ENCODE measurements around the gene XRCC4. TPM values are rescaled to one million over a fixed set of nuclear protein-coding genes. Genes with fewer than 3 reads are reported as not detected.

Gene XRCC4
- polyA plus RNA-seq, 4 donors, result 9.1 to 12.4 (median 10.8) TPM

DNA sequence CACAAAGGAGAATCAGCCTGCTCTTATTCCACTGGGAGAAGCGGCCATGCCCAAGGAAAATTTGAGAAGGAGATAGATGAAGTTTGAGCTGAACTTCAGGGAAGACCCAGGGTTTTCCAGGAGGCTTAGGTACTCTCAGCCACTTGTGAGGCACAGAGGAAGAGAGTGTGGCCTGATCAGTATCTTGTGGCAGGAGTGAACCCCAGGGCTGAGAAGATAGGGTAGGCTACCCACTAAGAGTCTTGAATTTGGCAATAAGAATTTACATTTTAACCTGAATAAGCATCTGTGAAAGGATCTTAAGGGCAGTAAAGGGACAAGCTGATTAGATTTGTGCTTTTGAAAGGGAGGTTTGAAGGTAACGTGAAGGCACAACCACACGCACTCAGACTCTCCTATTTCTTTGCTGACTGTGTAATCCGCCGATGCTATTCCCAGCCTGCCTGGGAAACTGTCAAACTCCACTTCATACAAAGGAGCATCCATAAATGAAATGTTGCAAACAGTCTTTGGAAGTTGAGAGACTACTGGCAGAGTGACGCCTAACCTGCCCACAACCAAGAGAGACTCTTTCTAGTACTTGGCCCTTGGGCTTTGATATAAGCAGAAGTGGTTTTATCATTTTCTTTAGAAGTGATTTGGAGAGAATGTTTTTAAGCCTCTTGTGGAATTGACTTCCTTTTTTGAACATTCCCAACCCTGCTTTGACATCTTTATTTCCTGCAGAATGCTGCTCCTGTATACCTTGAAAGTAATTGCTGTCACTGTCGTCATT, 286.0 kb downstream of the XRCC4 start:
- no peak for DNase-seq
- Histone ChIP-seq H3K27ac (ENCODE audit: low read depth in 1 of 3, low read length in 2 of 3) (no peak overlapping the region), H3K4me3 (ENCODE audit: low read depth in 1 of 3, low read length in 3 of 3) (no peak overlapping the region), H3K9me3 (ENCODE audit: control insufficient read depth in 2 of 2, insufficient read depth in 1 of 2, low read depth in 1 of 2, low read length in 1 of 2) (peaks cover 0 to 6% of the 10 kb centered on the region in 2 donors), H3K27me3 (ENCODE audit: control insufficient read depth in 3 of 3, insufficient read depth in 3 of 3, low read length in 3 of 3) (no peaks in the 10 kb centered on the region), H3K4me1 (ENCODE audit: control insufficient read depth in 3 of 3, insufficient read depth in 2 of 3, low read depth in 1 of 3, low read length in 2 of 3) (no peaks in the 10 kb centered on the region), H3K36me3 (ENCODE audit: control insufficient read depth in 3 of 3, insufficient read depth in 2 of 3, low read depth in 1 of 3, low read length in 3 of 3) (no peaks in the 10 kb centered on the region)
- no peak for FAIRE-seq
- WGBS, 3 donors, result 85 to 95% (median 94%) methylated on average over 7 of the region's 7 CpGs

DNA sequence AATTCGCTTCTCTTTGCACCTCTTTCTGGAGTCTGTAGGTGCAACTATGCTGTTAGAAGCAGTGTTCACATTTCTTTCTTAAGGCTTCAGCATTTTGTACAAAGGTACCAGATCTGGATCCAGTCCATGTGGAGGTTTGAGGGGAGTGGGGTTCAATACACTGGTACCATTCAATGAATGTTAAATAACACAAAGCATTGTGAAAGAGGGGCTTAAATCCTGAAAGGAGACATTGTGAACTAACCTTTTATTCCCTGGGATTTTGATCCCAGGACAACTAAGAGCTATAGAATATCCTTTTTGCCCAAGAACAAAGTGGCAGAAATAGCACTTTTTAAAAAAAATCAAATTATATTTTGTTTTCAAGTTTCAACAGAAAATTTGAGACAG, 286.5 kb downstream of the XRCC4 start:
- 94 to 100% (median 97%) methylated on average over 1 of the region's 1 CpG for WGBS, 3 donors
- DNase-seq (no peak), FAIRE-seq (no peak)
- Histone ChIP-seq H3K27me3 (ENCODE audit: control insufficient read depth in 3 of 3, insufficient read depth in 3 of 3, low read length in 3 of 3) (no peaks in the 10 kb centered on the region), H3K4me1 (ENCODE audit: control insufficient read depth in 3 of 3, insufficient read depth in 2 of 3, low read depth in 1 of 3, low read length in 2 of 3) (no peaks in the 10 kb centered on the region), H3K27ac (ENCODE audit: low read depth in 1 of 3, low read length in 2 of 3) (no peak overlapping the region), H3K9me3 (ENCODE audit: control insufficient read depth in 2 of 2, insufficient read depth in 1 of 2, low read depth in 1 of 2, low read length in 1 of 2) (peaks cover 0 to 6% of the 10 kb centered on the region in 2 donors), H3K36me3 (ENCODE audit: control insufficient read depth in 3 of 3, insufficient read depth in 2 of 3, low read depth in 1 of 3, low read length in 3 of 3) (no peaks in the 10 kb centered on the region), H3K4me3 (ENCODE audit: low read depth in 1 of 3, low read length in 3 of 3) (no peak overlapping the region)

DNA sequence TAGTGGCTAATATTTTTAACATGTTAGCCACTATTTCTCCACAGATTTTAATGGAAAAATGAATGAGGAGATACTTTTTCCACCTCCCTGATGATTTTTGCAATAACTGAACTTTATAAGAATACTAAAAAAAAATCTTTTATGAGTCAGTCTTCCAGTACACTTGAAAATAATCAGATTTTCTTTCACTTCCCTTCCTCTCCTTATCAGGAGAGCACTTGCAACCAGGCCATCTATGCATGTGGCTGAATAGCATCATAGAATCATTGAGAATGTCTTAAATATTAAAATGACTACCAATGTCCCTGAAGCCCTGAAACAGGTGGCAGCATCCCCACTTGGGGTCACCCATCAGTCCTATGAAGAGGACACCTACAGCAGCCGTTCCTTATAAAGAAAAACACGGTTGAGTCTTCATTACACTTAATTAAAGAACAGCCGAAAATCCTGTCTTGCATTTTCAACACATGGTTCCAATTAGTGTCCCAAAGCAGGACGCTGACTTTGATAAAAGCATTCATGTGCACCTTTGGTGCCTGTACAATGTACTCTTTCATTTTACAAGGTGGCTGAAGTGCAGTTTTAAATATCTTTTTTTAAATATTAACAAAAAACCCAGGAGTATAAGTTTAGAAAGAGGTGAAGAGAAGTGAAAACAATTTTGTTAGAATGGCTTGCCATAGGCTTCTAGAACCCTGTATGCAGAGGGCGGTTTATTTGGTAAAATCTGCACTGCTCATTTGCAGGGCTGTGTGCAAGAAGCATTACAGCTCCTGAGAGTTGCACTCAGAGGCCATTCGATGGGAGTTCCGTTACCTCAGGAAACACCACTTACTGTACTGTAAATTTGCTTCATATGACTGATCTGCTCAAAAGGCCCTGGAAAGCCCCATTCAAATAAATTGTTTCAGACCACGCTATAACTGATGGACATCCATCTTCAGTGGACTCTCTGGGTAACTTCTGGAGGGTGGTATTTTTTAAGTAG, 287.3 kb downstream of the XRCC4 start:
- Histone ChIP-seq H3K27me3 (ENCODE audit: control insufficient read depth in 3 of 3, insufficient read depth in 3 of 3, low read length in 3 of 3) (no peaks in the 10 kb centered on the region), H3K36me3 (ENCODE audit: control insufficient read depth in 3 of 3, insufficient read depth in 2 of 3, low read depth in 1 of 3, low read length in 3 of 3) (no peaks in the 10 kb centered on the region), H3K4me3 (ENCODE audit: low read depth in 1 of 3, low read length in 3 of 3) (no peak overlapping the region), H3K27ac (ENCODE audit: low read depth in 1 of 3, low read length in 2 of 3) (no peak overlapping the region), H3K9me3 (ENCODE audit: control insufficient read depth in 2 of 2, insufficient read depth in 1 of 2, low read depth in 1 of 2, low read length in 1 of 2) (peaks cover 0 to 6% of the 10 kb centered on the region in 2 donors), H3K4me1 (ENCODE audit: control insufficient read depth in 3 of 3, insufficient read depth in 2 of 3, low read depth in 1 of 3, low read length in 2 of 3) (no peaks in the 10 kb centered on the region)
- 82 to 89% (median 85%) methylated on average over 8 of the region's 8 CpGs for whole genome bisulfite sequencing, 3 donors
- FAIRE-seq (no peak), DNase-seq (no peak)

DNA sequence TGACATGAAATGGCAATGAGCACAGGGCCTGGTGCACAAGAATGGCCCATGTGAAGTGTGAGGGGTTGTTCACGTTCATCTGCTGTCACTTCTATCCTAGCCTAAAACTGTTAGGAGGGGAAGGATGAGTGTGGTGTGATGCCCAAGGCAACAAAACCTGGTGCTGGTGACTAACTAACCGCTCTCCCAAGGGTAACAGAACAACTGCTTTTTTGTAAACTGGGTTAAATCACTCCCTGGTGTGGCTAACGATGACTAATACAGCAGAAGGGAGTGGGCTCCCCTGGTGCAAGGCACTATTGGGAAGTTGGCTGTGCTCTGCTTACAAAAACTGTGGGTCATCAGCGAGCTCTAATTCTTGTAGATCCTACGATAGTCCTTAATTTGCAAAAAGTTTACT, 291.0 kb downstream of the XRCC4 start:
- no peak overlapping the region for H3K4me3 ChIP-seq (ENCODE audit: low read depth in 1 of 3, low read length in 3 of 3)
- FAIRE-seq (no peak), DNase-seq (no peak)
- no peak overlapping the region for H3K27ac ChIP-seq (ENCODE audit: low read depth in 1 of 3, low read length in 2 of 3)
- H3K9me3 ChIP-seq (ENCODE audit: control insufficient read depth in 2 of 2, insufficient read depth in 1 of 2, low read depth in 1 of 2, low read length in 1 of 2), result no peaks in the 10 kb centered on the region
- WGBS, 3 donors, result 81 to 86% (median 82%) methylated on average over 5 of the region's 5 CpGs
- no peaks in the 10 kb centered on the region for H3K27me3 ChIP-seq (ENCODE audit: control insufficient read depth in 3 of 3, insufficient read depth in 3 of 3, low read length in 3 of 3)
- H3K4me1 ChIP-seq (ENCODE audit: control insufficient read depth in 3 of 3, insufficient read depth in 2 of 3, low read depth in 1 of 3, low read length in 2 of 3), result no peaks in the 10 kb centered on the region
- H3K36me3 ChIP-seq (ENCODE audit: control insufficient read depth in 3 of 3, insufficient read depth in 2 of 3, low read depth in 1 of 3, low read length in 3 of 3), result no peaks in the 10 kb centered on the region

GRCh38 chr5:83368835-83369234, 291.5 kb downstream of the XRCC4 start:
- DNase-seq, result no peak
- Histone ChIP-seq H3K9me3 (ENCODE audit: control insufficient read depth in 2 of 2, insufficient read depth in 1 of 2, low read depth in 1 of 2, low read length in 1 of 2) (no peaks in the 10 kb centered on the region), H3K4me3 (ENCODE audit: low read depth in 1 of 3, low read length in 3 of 3) (no peak overlapping the region), H3K4me1 (ENCODE audit: control insufficient read depth in 3 of 3, insufficient read depth in 2 of 3, low read depth in 1 of 3, low read length in 2 of 3) (no peaks in the 10 kb centered on the region), H3K27ac (ENCODE audit: low read depth in 1 of 3, low read length in 2 of 3) (no peak overlapping the region), H3K27me3 (ENCODE audit: control insufficient read depth in 3 of 3, insufficient read depth in 3 of 3, low read length in 3 of 3) (no peaks in the 10 kb centered on the region), H3K36me3 (ENCODE audit: control insufficient read depth in 3 of 3, insufficient read depth in 2 of 3, low read depth in 1 of 3, low read length in 3 of 3) (no peaks in the 10 kb centered on the region)
- WGBS, 3 donors, result 67 to 80% (median 79%) methylated on average over 3 of the region's 3 CpGs
- FAIRE-seq, result no peak

- H3K27ac ChIP-seq (ENCODE audit: low read depth in 1 of 3, low read length in 2 of 3), result no peak overlapping the region
- no peaks in the 10 kb centered on the region for H3K4me1 ChIP-seq (ENCODE audit: control insufficient read depth in 3 of 3, insufficient read depth in 2 of 3, low read depth in 1 of 3, low read length in 2 of 3)
- 68 to 79% (median 73%) methylated on average over 1 of the region's 1 CpG for WGBS, 3 donors
- no peak for FAIRE-seq
- no peak overlapping the region for H3K4me3 ChIP-seq (ENCODE audit: low read depth in 1 of 3, low read length in 3 of 3)
- DNase-seq, result no peak
- no peaks in the 10 kb centered on the region for H3K36me3 ChIP-seq (ENCODE audit: control insufficient read depth in 3 of 3, insufficient read depth in 2 of 3, low read depth in 1 of 3, low read length in 3 of 3)
- no peaks in the 10 kb centered on the region for H3K9me3 ChIP-seq (ENCODE audit: control insufficient read depth in 2 of 2, insufficient read depth in 1 of 2, low read depth in 1 of 2, low read length in 1 of 2)
- H3K27me3 ChIP-seq (ENCODE audit: control insufficient read depth in 3 of 3, insufficient read depth in 3 of 3, low read length in 3 of 3), result no peaks in the 10 kb centered on the region
These were observed 293.6 kb downstream of the XRCC4 start for GRCh38 chr5:83370957-83371356.

DNA sequence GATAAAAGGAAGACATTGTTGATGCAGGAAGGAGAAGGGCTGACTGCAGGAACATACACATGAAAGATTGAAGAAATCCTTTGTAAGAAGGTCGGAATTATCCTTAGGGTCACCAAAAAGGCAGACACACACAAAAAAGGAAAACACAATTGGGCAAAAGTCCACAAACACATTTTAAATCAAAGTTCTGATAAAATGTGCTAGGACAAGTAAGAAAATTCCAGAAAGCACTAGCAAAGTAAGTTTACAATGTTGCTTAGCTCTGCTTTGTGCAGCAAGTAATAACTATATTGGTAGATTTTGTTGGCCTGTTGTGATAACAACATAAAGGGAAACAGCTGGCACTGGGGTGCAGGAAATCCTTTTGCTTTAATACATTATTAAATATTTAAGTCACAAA, 294.4 kb downstream of the XRCC4 start:
- FAIRE-seq, result no peak
- no peaks in the 10 kb centered on the region for H3K36me3 ChIP-seq (ENCODE audit: control insufficient read depth in 3 of 3, insufficient read depth in 2 of 3, low read depth in 1 of 3, low read length in 3 of 3)
- no peak for DNase-seq
- H3K27ac ChIP-seq (ENCODE audit: low read depth in 1 of 3, low read length in 2 of 3), result no peak overlapping the region
- H3K27me3 ChIP-seq (ENCODE audit: control insufficient read depth in 3 of 3, insufficient read depth in 3 of 3, low read length in 3 of 3), result no peaks in the 10 kb centered on the region
- H3K4me1 ChIP-seq (ENCODE audit: control insufficient read depth in 3 of 3, insufficient read depth in 2 of 3, low read depth in 1 of 3, low read length in 2 of 3), result no peaks in the 10 kb centered on the region
- no peaks in the 10 kb centered on the region for H3K9me3 ChIP-seq (ENCODE audit: control insufficient read depth in 2 of 2, insufficient read depth in 1 of 2, low read depth in 1 of 2, low read length in 1 of 2)
- H3K4me3 ChIP-seq (ENCODE audit: low read depth in 1 of 3, low read length in 3 of 3), result no peak overlapping the region
- WGBS, 3 donors, result 86 to 92% (median 88%) methylated on average over 1 of the region's 1 CpG

DNA sequence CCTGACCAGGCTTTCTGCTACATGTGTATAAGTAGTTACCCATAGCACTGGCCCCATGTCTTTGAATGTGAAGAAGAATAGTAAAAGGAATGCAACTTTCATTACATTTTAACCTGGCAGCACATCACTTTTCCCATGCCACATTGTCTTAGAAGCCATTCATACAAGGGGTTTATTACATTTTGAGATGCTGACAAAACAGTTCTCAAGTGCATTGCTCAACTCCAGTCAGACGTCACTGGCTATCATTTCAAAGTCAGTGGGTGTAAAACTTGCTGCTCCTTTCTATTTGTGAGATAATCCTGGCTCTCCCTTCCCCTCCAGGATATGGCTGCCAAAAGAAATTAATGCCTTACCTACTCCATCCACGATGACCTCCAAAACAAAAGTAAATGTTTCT, 297.2 kb downstream of the XRCC4 start:
- FAIRE-seq (no peak), DNase-seq (peak in 1 of 2 donors; percentile 16)
- WGBS, 3 donors, result 55 to 77% (median 56%) methylated on average over 2 of the region's 2 CpGs
- Histone ChIP-seq H3K27me3 (ENCODE audit: control insufficient read depth in 3 of 3, insufficient read depth in 3 of 3, low read length in 3 of 3) (no peaks in the 10 kb centered on the region), H3K9me3 (ENCODE audit: control insufficient read depth in 2 of 2, insufficient read depth in 1 of 2, low read depth in 1 of 2, low read length in 1 of 2) (no peaks in the 10 kb centered on the region), H3K36me3 (ENCODE audit: control insufficient read depth in 3 of 3, insufficient read depth in 2 of 3, low read depth in 1 of 3, low read length in 3 of 3) (no peaks in the 10 kb centered on the region), H3K27ac (ENCODE audit: low read depth in 1 of 3, low read length in 2 of 3) (no peak overlapping the region), H3K4me1 (ENCODE audit: control insufficient read depth in 3 of 3, insufficient read depth in 2 of 3, low read depth in 1 of 3, low read length in 2 of 3) (no peaks in the 10 kb centered on the region), H3K4me3 (ENCODE audit: low read depth in 1 of 3, low read length in 3 of 3) (no peak overlapping the region)

All from small intestine (tissue), 7 donors.